Glutamatergic neuron (in vitro differentiated cells): ENCODE results near the gene CARD9. TPM values are rescaled to one million over a fixed set of nuclear protein-coding genes. Genes with fewer than 3 reads are reported as not detected.
"Not testable (repeated sequence)": the region's sequence is repeated elsewhere in the genome, so short reads cannot be mapped to it uniquely, and the experiment has no call there.

Source experiments
- DNase-seq: peaks from one replicate; pipeline ENCODE4 v3.0.0; 2022
- H3K27ac Mint-ChIP-seq: one replicate; pipeline ENCODE4 v1.8.0; 2020; ENCODE audit warnings: mild to moderate bottlenecking, mixed read lengths, inconsistent platforms; ENCODE audit not compliant: unreplicated experiment
- H3K27me3 Mint-ChIP-seq: one replicate; pipeline ENCODE4 v1.8.0; 2020; ENCODE audit warnings: mild to moderate bottlenecking, moderate library complexity, mixed read lengths, inconsistent platforms; ENCODE audit not compliant: unreplicated experiment
- H3K36me3 Mint-ChIP-seq: one replicate; pipeline ENCODE4 v1.8.0; 2020; ENCODE audit warnings: mild to moderate bottlenecking, mixed read lengths, inconsistent platforms; ENCODE audit not compliant: unreplicated experiment
- H3K4me1 Mint-ChIP-seq: one replicate; pipeline ENCODE4 v1.8.0; 2020; ENCODE audit warnings: mild to moderate bottlenecking, low read depth, mixed read lengths, inconsistent platforms; ENCODE audit not compliant: unreplicated experiment
- H3K4me3 Mint-ChIP-seq: one replicate; pipeline ENCODE4 v1.8.0; 2020; ENCODE audit warnings: mild to moderate bottlenecking, mixed read lengths, inconsistent platforms; ENCODE audit not compliant: unreplicated experiment
- H3K9me3 Mint-ChIP-seq: one replicate; pipeline ENCODE4 v1.8.0; 2020; ENCODE audit warnings: mild to moderate bottlenecking, moderate library complexity, mixed read lengths, inconsistent platforms; ENCODE audit not compliant: unreplicated experiment
- CTCF ChIP-seq: fragments of 200-600 bp; sonication (generic); IDR thresholded peaks from one replicate; pipeline ENCODE4 v1.5.0; 2021; ENCODE audit not compliant: partially characterized antibody, unreplicated experiment
- total RNA-seq: library from RNA; stranded (reverse); fragmentation: NEBNext Ultra II Directional; extraction: Animal tissue kit (Norgen Biotek cat#: 25700); gene quantifications from one replicate; pipeline ENCODE4 v1.2.1, GENCODE V29; 2021; ENCODE audit not compliant: unreplicated experiment

CARD9 gene
- total RNA-seq, 1 donor from 2014 or later: 4.1 TPM

GRCh38 chr9:136353757-136354488, 19.5 kb downstream of the CARD9 start:
- H3K4me1 Mint-ChIP-seq: no peaks in the 10 kb centered on the region
- H3K4me3 Mint-ChIP-seq: no peak overlapping the region
- peaks cover 7% of the 10 kb centered on the region for H3K9me3 Mint-ChIP-seq
- H3K27ac Mint-ChIP-seq: no peak overlapping the region
- peaks cover 5% of the 10 kb centered on the region for H3K27me3 Mint-ChIP-seq
- no peak for TF ChIP-seq CTCF
- H3K36me3 Mint-ChIP-seq: no peaks in the 10 kb centered on the region
- no peak for DNase-seq

- no peak for TF ChIP-seq CTCF
These were observed 20.4 kb downstream of the CARD9 start for GRCh38 chr9:136353088-136353487.

GRCh38 chr9:136352682-136353081, 20.8 kb downstream of the CARD9 start:
- Mint-ChIP-seq H3K9me3 (peaks cover 7% of the 10 kb centered on the region), H3K36me3 (no peaks in the 10 kb centered on the region), H3K4me1 (no peaks in the 10 kb centered on the region), H3K27me3 (peaks cover 6% of the 10 kb centered on the region), H3K27ac (no peak overlapping the region), H3K4me3 (no peak overlapping the region)
- no peak for DNase-seq
- TF ChIP-seq CTCF: no peak

More at GRCh38 chr9:136353088-136353487, 20.4 kb downstream of the CARD9 start:
- no peak for DNase-seq
- H3K36me3 Mint-ChIP-seq: no peaks in the 10 kb centered on the region
- no peak overlapping the region for H3K27ac Mint-ChIP-seq
- no peak overlapping the region for H3K4me3 Mint-ChIP-seq
- no peaks in the 10 kb centered on the region for H3K4me1 Mint-ChIP-seq
- H3K9me3 Mint-ChIP-seq: peaks cover 7% of the 10 kb centered on the region
- peaks cover 5% of the 10 kb centered on the region for H3K27me3 Mint-ChIP-seq

DNA sequence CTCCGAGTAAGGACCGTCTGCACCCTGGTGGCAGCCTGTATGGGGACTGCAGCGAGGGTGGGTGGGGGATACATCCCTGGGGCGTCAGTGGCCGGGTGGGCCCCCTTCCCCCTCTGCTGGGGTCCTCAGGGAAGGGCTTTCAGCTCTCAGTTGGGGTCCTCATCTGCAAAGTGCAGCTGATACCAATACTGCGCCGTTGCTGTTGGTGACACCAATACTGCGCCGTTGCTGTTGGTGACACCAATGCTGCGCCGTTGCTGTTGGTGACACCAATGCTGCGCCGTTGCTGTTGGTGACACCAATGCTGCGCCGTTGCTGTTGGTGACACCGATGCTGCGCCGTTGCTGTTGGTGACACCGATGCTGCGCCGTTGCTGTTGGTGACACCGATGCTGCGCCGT, 21.6 kb downstream of the CARD9 start:
- H3K36me3 Mint-ChIP-seq, H3K4me1 Mint-ChIP-seq, H3K27ac Mint-ChIP-seq, H3K9me3 Mint-ChIP-seq, H3K4me3 Mint-ChIP-seq, H3K27me3 Mint-ChIP-seq, DNase-seq: not testable (repeated sequence)

DNA sequence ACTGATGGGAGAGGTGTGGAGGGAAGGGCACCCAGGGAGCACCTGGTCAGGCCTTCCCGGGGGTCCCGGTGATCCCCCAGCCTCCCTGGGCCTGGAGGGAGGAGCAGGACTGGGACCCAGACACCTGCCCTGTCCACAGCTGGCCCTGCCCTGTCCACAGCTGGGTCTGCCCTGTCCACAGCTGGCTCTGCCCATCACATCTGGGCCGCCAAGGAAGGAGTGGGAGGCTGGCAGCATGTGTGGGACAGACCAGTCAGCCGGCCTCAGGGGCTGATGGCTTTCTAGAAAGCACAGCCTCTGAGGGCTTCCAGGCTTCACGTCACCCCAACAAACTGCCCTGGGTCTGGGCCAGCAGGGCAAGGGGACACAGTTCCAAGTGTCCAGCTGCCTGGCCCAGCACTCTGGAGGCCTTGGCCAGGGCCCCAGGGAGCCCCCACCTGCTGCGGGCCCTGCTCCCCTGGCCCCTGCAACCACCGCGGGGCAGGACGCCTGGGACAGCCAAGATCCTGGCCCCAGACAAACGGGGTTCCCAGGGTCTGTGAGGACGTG, 22.1 kb downstream of the CARD9 start:
- Mint-ChIP-seq H3K4me1 (no peaks in the 10 kb centered on the region), H3K36me3 (no peaks in the 10 kb centered on the region), H3K4me3 (no peak overlapping the region), H3K27me3 (peaks cover 8% of the 10 kb centered on the region), H3K9me3 (peaks cover 9% of the 10 kb centered on the region), H3K27ac (no peak overlapping the region)
- DNase-seq: no peak
- no peak for TF ChIP-seq CTCF
